Measurements from ENCODE around the gene MARK3.
A peak's percentile ranks its signal among the peaks of the same experiment; 100 is the strongest.

Gene MARK3

DNA sequence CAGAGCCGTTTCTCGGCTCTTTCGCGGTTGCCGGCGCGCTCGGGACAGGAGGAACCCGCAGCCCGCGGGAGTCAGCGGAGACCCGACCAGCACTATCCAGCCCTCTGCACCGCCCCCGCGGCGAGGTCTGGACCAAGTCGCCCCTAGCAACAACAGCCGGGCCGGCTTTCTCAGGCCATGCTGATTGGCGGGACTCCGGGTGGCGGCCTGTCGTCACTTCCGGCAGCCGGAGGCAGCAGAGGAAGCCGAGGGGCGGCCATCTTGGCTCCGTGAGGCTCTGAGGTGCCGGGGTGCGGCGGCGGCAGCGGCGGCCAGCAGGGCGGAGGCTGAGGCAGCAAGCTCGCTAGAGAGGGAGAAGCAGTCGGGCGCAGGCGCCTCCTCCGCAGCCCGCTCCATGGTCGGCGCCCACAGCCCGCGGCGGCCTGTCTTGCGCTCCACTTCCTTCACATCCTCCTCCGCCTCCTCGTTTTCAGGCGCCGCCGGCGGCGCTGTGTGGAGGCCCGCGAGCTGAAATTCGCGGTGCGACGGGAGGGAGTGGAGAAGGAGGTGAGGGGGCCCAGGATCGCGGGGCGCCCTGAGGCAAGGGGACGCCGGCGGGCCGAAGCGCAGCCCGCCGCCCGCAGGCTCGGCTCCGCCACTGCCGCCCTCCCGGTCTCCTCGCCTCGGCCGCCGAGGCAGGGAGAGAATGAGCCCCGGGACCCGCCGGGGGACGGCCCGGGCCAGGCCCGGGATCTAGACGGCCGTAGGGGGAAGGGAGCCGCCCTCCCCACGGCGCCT lies at the start of gene MARK3:
MARK3 (plus strand) TSS at position 264 of the 777 bp plus-strand sequence. CDS start 615 bp downstream, outside the sequence.
- peaks cover 53% of the 10 kb centered on the region for H3K4me1 Mint-ChIP-seq
- H3K27ac Mint-ChIP-seq = peak within 1 kb of the TSS; percentile 95
- H3K27me3 Mint-ChIP-seq = peaks cover 27% of the 10 kb centered on the region
- H3K9me3 Mint-ChIP-seq = no peaks in the 10 kb centered on the region
- H3K4me3 Mint-ChIP-seq = peak within 1 kb of the TSS; percentile 96
- ATAC-seq = peak; percentile 98
- no peaks in the 10 kb centered on the region for H3K36me3 Mint-ChIP-seq

GRCh38 chr14:103336191-103336590 lies 49.0 kb upstream of the MARK3 start:
- peak overlapping the region; percentile 83 for H3K27ac Mint-ChIP-seq
- no peaks in the 10 kb centered on the region for H3K9me3 Mint-ChIP-seq
- no peak for ATAC-seq
- peak overlapping the region; percentile 81 for H3K4me3 Mint-ChIP-seq
- H3K36me3 Mint-ChIP-seq = peaks cover 55% of the 10 kb centered on the region
- H3K27me3 Mint-ChIP-seq = no peaks in the 10 kb centered on the region
- H3K4me1 Mint-ChIP-seq = peaks cover 43% of the 10 kb centered on the region

DNA sequence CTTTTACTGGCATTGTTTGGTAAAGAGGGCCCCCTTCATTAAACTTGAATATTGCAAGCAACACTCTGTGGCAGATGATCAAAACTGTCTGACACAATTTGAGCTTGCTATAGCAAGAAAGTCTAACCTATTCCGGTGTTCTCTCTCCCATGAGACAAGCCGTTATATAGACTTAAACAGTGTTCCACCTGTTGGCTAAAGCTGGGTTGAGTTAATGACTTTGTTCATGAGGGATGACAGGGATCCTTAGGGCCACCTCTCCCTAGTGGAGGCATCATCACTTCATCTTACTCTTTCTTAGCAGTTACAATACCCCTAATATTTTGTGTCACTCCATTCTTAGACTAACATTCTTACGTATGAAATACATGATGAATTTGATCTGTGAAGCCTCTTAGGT lies 47.4 kb upstream of the MARK3 start:
- Mint-ChIP-seq H3K36me3 (peaks cover 69% of the 10 kb centered on the region), H3K9me3 (no peaks in the 10 kb centered on the region), H3K4me1 (peaks cover 38% of the 10 kb centered on the region), H3K27ac (peak overlapping the region; percentile 4), H3K27me3 (no peaks in the 10 kb centered on the region), H3K4me3 (no peak overlapping the region)
- ATAC-seq = no peak

DNA sequence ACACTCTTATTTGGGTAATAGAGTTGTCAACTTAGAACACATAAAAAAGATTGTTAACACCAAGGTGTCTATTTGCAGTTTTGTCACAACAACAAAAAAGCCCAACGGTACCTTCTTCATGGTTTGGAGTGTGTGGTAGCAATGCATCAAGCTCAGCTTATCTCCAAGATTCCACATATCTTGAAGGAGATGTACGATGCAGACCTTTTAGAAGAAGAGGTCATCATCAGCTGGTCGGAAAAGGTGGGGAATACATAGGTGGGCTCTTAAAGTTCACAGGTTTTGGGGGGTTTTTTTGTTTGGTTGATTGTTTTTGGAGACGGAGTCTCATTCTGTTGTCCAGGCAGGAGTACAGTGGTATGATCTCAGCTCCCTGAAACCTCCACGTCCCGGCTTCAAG lies 45.7 kb upstream of the MARK3 start:
- Mint-ChIP-seq H3K27ac (no peak overlapping the region), H3K4me3 (no peak overlapping the region), H3K9me3 (no peaks in the 10 kb centered on the region), H3K4me1 (peaks cover 38% of the 10 kb centered on the region), H3K36me3 (peaks cover 85% of the 10 kb centered on the region), H3K27me3 (no peaks in the 10 kb centered on the region)
- ATAC-seq = no peak

GRCh38 chr14:103340480-103341212 lies 44.6 kb upstream of the MARK3 start:
- Mint-ChIP-seq H3K4me1 (peaks cover 32% of the 10 kb centered on the region), H3K4me3 (no peak overlapping the region), H3K9me3 (no peaks in the 10 kb centered on the region), H3K27me3 (no peaks in the 10 kb centered on the region), H3K36me3 (peaks cover 83% of the 10 kb centered on the region), H3K27ac (peak overlapping the region; percentile 3)
- ATAC-seq = no peak

GRCh38 chr14:103341250-103342129 lies 43.7 kb upstream of the MARK3 start:
- no peaks in the 10 kb centered on the region for H3K27me3 Mint-ChIP-seq
- H3K4me3 Mint-ChIP-seq = no peak overlapping the region
- H3K9me3 Mint-ChIP-seq = no peaks in the 10 kb centered on the region
- H3K4me1 Mint-ChIP-seq = peaks cover 24% of the 10 kb centered on the region
- H3K27ac Mint-ChIP-seq = no peak overlapping the region
- peaks cover 74% of the 10 kb centered on the region for H3K36me3 Mint-ChIP-seq
- no peak for ATAC-seq

- no peak for ATAC-seq
- peaks cover 18% of the 10 kb centered on the region for H3K4me1 Mint-ChIP-seq
Observed at GRCh38 chr14:103343164-103343879, 41.9 kb upstream of the MARK3 start.

GRCh38 chr14:103343905-103344797 lies 41.1 kb upstream of the MARK3 start:
- Mint-ChIP-seq H3K27ac (no peak overlapping the region), H3K4me3 (no peak overlapping the region), H3K4me1 (peaks cover 14% of the 10 kb centered on the region), H3K9me3 (no peaks in the 10 kb centered on the region), H3K36me3 (peaks cover 49% of the 10 kb centered on the region), H3K27me3 (no peaks in the 10 kb centered on the region)
- ATAC-seq = no peak

More at GRCh38 chr14:103343164-103343879, 41.9 kb upstream of the MARK3 start:
- Mint-ChIP-seq H3K36me3 (peaks cover 57% of the 10 kb centered on the region), H3K9me3 (no peaks in the 10 kb centered on the region), H3K27ac (no peak overlapping the region), H3K4me3 (no peak overlapping the region), H3K27me3 (no peaks in the 10 kb centered on the region)

GRCh38 chr14:103346286-103346685 lies 38.9 kb upstream of the MARK3 start:
- Mint-ChIP-seq H3K36me3 (peaks cover 34% of the 10 kb centered on the region), H3K4me3 (no peak overlapping the region), H3K27ac (no peak overlapping the region), H3K4me1 (no peaks in the 10 kb centered on the region), H3K9me3 (no peaks in the 10 kb centered on the region), H3K27me3 (peaks cover 5% of the 10 kb centered on the region)
- no peak for ATAC-seq

DNA sequence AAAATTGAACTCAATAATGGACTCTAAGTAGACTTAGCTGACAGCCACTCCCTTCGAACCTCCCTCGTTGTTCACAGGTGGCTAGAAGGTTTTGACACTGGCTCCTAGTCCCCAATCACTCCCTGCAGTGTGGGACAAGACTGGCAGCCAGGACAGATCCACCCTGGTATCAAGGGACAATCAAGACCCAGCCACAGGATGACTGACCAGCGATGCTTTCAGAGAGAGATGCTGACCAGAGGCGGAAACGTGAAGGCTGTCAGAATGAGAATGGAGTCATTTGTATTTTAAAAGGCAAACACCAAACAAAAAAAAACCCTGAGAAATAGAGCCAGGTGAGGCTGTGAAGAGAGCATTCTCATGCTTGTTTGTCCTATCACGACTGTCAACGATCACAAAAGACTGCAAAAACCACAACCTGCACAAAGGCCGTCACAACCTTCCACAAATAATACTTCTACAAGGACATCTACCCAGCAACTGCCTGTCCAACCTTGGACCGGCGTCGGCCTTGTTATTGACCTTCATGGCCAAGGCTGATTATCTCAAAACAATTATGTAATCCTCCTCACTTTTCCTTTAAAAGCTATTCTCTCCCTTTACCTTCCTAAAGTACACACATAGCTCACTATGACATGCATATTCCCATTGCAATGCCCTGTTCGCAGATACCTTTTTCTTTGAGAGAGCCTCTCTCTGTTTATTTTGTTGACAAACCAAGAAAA lies 38.0 kb upstream of the MARK3 start:
- H3K4me1 Mint-ChIP-seq = no peaks in the 10 kb centered on the region
- H3K36me3 Mint-ChIP-seq = peaks cover 25% of the 10 kb centered on the region
- no peak overlapping the region for H3K4me3 Mint-ChIP-seq
- no peaks in the 10 kb centered on the region for H3K9me3 Mint-ChIP-seq
- H3K27ac Mint-ChIP-seq = no peak overlapping the region
- ATAC-seq = no peak
- H3K27me3 Mint-ChIP-seq = peaks cover 14% of the 10 kb centered on the region

DNA sequence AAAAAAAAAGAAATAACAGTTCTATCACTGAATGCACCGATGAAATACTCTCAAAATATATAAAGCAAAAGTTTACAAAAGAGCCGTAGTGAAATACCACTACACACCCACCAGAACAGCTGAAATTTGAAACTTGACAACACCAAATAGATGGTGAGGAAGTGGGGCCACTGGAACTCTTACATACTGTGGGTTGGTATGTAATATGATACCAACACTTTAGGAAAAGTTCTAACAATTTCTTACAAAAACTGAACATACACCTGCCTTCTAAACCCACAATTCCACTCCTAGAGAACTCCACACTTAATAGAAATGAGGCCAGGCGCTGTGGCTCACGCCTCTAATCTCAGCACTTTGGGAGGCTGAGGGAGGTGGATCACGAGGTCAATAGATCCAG lies 37.1 kb upstream of the MARK3 start:
- H3K27ac Mint-ChIP-seq = no peak overlapping the region
- no peaks in the 10 kb centered on the region for H3K9me3 Mint-ChIP-seq
- no peaks in the 10 kb centered on the region for H3K4me1 Mint-ChIP-seq

GRCh38 chr14:103349982-103350381 lies 35.2 kb upstream of the MARK3 start:
- Mint-ChIP-seq H3K27me3 (peaks cover 38% of the 10 kb centered on the region), H3K9me3 (no peaks in the 10 kb centered on the region), H3K27ac (no peak overlapping the region), H3K36me3 (peaks cover under 1% of the 10 kb centered on the region), H3K4me3 (no peak overlapping the region), H3K4me1 (no peaks in the 10 kb centered on the region)
- ATAC-seq = no peak

More for the DNA sequence above, 37.1 kb upstream of the MARK3 start:
- no peak overlapping the region for H3K4me3 Mint-ChIP-seq
- ATAC-seq = no peak
- H3K27me3 Mint-ChIP-seq = peaks cover 23% of the 10 kb centered on the region
- H3K36me3 Mint-ChIP-seq = peaks cover 18% of the 10 kb centered on the region

DNA sequence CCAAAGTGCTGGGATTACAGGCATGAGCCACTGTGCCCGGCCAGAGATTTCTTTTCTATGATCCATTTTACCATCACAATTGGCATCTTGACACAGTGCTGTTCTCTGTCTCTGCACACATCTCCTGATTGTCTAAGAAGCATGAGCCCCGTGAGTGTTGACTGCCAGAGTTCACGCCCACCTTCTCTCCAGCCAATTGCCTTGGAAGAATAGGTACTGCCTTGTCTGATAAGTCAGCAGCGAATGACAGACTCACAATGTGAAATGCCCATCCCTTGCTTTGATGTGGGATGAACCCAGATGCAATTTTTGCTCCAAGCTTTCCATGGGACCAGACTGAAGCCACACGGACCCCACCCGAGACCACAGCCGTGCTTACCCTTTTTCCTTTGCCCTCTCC lies 31.9 kb upstream of the MARK3 start:
- Mint-ChIP-seq H3K27me3 (peaks cover 54% of the 10 kb centered on the region), H3K27ac (no peak overlapping the region), H3K4me3 (no peak overlapping the region), H3K4me1 (peaks cover 5% of the 10 kb centered on the region), H3K9me3 (no peaks in the 10 kb centered on the region), H3K36me3 (no peaks in the 10 kb centered on the region)
- ATAC-seq = no peak
